Astrocyte of the cerebellum (primary cell): ENCODE data around the gene OAT.
"Not testable (repeated sequence)": the region's sequence is repeated elsewhere in the genome, so short reads cannot be mapped to it uniquely, and the experiment has no call there.

Experiments used
- DNase-seq: peaks from one replicate; pipeline ENCODE4 v3.0.0-alpha.2; 2011; ENCODE audit warnings: low read depth
- H3K4me3 ChIP-seq: 2 replicates; pipeline ENCODE4 v1.5.1; 2011; ENCODE audit warnings: mild to moderate bottlenecking, low read depth, low read length, moderate library complexity
- in situ Hi-C: cut with HindIII; loops from 2 replicates; pipeline ENCODE4 v1.10.0; 2017; ENCODE audit warnings: low sequenced_read_pairs
- TF ChIP-seq, protein P1 (sequence below): IDR thresholded peaks from 2 replicates; pipeline ENCODE4 v1.5.1; 2012; ENCODE audit warnings: low read length, low read depth, moderate library complexity, mild to moderate bottlenecking; ENCODE audit errors: missing control alignments

Gene OAT

DNA sequence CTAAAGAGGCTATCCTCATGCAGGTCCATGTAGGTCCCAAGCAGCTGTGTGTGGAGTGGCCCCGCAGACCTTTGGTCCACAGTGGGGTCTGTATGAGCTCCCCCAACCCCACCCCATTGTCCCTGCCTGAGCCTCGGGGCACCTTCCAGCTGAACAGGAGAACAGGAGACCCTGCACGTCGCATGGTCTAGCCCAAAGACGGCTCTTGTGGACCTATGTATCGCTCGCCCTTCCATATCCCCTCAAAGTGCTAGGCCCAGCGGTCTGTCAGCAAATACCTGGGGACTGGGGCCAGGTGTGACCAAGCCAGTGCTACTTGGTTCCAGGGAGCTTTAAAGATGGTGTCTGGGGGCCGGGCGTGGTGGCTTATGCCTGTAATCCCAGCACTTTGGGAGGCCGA, 43.0 kb downstream of the OAT start:
- no peak overlapping the region for H3K4me3 ChIP-seq
- DNase-seq: no peak
- in situ Hi-C loops: no loop called here
- TF ChIP-seq, protein P1, sequence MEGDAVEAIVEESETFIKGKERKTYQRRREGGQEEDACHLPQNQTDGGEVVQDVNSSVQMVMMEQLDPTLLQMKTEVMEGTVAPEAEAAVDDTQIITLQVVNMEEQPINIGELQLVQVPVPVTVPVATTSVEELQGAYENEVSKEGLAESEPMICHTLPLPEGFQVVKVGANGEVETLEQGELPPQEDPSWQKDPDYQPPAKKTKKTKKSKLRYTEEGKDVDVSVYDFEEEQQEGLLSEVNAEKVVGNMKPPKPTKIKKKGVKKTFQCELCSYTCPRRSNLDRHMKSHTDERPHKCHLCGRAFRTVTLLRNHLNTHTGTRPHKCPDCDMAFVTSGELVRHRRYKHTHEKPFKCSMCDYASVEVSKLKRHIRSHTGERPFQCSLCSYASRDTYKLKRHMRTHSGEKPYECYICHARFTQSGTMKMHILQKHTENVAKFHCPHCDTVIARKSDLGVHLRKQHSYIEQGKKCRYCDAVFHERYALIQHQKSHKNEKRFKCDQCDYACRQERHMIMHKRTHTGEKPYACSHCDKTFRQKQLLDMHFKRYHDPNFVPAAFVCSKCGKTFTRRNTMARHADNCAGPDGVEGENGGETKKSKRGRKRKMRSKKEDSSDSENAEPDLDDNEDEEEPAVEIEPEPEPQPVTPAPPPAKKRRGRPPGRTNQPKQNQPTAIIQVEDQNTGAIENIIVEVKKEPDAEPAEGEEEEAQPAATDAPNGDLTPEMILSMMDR: no peak

DNA sequence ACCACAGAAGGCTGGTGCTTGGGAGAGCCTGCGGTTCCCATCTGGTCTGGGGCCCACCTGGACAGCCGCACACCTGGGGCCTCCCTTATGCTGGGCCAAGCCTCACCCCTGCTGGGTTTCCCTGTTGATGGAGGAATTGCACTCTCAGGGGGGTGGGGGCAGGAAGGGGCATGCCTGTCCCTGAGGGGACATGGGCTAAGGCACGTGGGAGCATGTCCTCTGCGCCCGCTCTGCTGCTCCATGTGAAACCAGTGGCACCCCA, 43.4 kb downstream of the OAT start:
- in situ Hi-C loops: no loop called here

DNA sequence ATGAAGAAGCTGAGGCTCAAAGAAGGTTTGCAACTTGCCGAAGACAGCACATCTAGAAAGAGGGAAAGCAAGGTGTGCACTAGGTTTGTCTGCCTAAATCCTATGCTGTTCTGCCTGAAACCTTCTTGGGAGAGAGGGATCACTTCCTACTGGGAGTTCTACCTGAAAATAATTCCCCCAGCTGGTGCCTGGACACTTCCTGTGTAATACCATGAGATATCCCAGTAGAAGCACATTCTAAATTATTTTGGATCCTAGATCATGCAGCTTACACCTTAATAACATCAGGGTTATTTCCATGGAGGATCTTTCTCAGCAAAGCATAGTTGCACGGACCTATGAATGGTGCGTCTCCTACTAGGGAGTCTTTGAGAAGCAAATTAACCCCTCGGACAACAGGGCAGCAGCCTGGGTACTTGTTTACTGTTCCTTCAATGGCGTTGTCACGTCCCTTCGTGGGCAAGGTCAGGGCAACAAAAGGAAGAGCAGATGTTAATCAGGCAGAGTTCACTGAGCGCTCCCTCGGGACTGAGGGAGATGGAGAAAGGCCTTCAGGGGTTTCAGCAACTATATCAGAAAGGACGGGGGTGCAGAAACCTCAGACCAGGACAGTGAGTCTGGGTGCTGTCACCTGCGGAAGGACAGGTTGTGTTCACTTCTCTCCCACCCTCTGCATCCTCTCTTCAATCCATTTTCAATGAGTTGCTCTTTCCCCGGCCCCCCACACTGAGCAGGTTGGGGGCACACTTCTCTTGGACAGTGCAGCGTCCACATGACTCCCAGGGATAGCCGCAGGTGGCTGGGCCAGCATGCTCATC, 44.0 kb downstream of the OAT start:
- in situ Hi-C loops: no loop called here

More for the DNA sequence above, 43.4 kb downstream of the OAT start:
- H3K4me3 ChIP-seq: no peak overlapping the region
- TF ChIP-seq, protein P1: no peak
- DNase-seq: no peak

DNA sequence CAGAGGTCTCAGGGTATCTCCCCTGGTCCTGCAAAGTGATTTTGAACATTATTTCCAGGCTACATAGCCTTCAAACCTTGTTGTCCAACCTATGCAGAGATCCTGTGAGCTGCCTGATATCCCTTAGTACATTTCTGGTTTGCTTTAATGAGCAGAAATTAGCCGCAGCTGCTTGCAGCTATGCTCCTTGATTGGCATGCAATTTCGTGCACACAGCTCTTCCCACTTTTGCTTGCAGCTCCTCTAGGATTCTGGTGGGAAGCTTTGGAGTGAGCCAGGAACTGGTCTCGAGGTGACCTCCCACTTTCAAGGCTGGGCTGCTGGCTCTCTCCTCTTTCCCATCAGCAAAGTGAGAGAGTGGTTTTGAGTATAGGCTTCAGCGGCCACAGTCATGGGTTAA, 45.8 kb downstream of the OAT start:
- no peak for DNase-seq
- TF ChIP-seq, protein P1: no peak
- in situ Hi-C loops: no loop called here

More for the DNA sequence above, 44.0 kb downstream of the OAT start:
- TF ChIP-seq, protein P1: no peak
- no peak for DNase-seq
- no peak overlapping the region for H3K4me3 ChIP-seq

DNA sequence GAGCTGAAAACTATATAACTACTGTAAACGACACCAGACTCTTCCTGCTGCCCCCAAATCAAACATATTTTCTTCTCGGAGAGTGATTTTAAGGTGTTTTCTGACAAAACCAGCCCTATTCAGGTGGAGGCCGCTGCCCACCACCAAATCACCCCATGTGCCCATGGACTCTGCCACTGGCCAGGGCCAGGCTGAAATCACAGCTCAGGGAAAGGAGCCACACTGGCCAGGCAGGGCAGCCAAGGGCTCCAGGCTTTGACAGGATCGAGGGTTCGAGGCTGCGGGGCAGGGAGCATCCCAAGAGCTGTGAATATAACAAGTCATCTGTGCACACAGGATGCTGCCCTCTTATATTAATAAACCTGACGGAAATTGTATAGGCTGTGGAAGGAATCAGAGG, 48.3 kb downstream of the OAT start:
- no peak for DNase-seq
- no peak overlapping the region for H3K4me3 ChIP-seq
- TF ChIP-seq, protein P1: no peak
- in situ Hi-C loops: no loop called here

More for the DNA sequence above, 45.8 kb downstream of the OAT start:
- no peak overlapping the region for H3K4me3 ChIP-seq

DNA sequence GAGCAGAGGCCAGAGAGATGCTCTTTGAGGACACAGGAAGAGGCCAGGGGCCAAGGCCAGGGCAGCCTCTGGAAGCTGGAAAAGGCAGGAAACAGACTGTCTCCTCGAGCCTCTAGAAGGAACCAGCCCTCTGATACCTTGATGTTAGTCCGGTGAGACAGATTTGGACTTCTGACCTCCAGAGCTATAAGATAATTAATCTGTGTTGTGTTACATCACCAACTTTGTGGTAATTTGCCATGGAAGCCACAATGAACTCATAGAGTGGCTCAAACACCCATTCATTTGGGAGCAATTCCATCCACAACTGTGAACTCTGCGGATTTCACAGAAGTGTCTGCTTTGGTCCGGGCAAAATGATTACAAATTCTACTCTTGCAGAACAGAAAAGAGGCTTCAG, 48.7 kb downstream of the OAT start:
- no peak for DNase-seq
- in situ Hi-C loops: no loop called here
- TF ChIP-seq, protein P1: no peak
- no peak overlapping the region for H3K4me3 ChIP-seq

DNA sequence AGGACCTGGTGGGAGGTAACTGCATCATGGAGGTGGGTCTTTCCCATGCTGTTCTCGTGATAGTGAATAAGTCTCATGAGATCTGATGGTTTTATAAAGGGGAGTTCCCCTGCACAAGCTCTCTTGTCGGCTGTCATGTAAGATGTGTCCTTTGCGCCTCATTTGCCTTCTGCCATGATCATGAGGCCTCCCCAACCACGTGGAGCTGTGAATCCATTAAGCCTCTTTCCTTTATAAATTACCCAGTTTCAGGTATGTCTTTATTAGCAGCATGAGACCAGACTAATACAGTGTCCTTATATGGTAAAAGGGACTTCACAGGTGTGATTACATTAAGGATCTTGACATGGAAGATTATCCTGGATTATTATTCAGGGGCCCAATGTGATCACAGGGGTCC, 49.2 kb downstream of the OAT start:
- DNase-seq, H3K4me3 ChIP-seq, in situ Hi-C loops: not testable (repeated sequence)
